ENCODE measurements around the gene SBNO1. TPM values are rescaled to one million over a fixed set of nuclear protein-coding genes. Genes with fewer than 3 reads are reported as not detected.
"Not testable (repeated sequence)": the region's sequence is repeated elsewhere in the genome, so short reads cannot be mapped to it uniquely, and the experiment has no call there.

SBNO1 gene
- polyA plus RNA-seq, 1 donor = 18.7 TPM

GRCh38 chr12:123270214-123271000 is 94.2 kb downstream of the SBNO1 start:
- no peak for DNase-seq (ENCODE audit: low read depth)

GRCh38 chr12:123269896-123270213 is 94.8 kb downstream of the SBNO1 start:
- DNase-seq (ENCODE audit: low read depth) = no peak

- no peak for DNase-seq (ENCODE audit: low read depth)
Observed at GRCh38 chr12:123269395-123269892, 95.2 kb downstream of the SBNO1 start.

GRCh38 chr12:123268850-123269249 is 95.8 kb downstream of the SBNO1 start:
- no peak for DNase-seq (ENCODE audit: low read depth)

GRCh38 chr12:123267991-123268843 is 96.4 kb downstream of the SBNO1 start:
- DNase-seq (ENCODE audit: low read depth) = no peak

- no peak for DNase-seq (ENCODE audit: low read depth)
Observed at GRCh38 chr12:123267335-123267920, 97.2 kb downstream of the SBNO1 start.

- DNase-seq (ENCODE audit: low read depth) = no peak
Observed at GRCh38 chr12:123266679-123267277, 97.9 kb downstream of the SBNO1 start.

GRCh38 chr12:123265851-123266678 is 98.6 kb downstream of the SBNO1 start:
- DNase-seq (ENCODE audit: low read depth) = no peak

GRCh38 chr12:123264642-123265041 is 100.0 kb downstream of the SBNO1 start:
- DNase-seq (ENCODE audit: low read depth) = no peak

GRCh38 chr12:123263196-123263817 is 101.3 kb downstream of the SBNO1 start:
- DNase-seq (ENCODE audit: low read depth) = no peak

- DNase-seq (ENCODE audit: low read depth) = no peak
Observed at GRCh38 chr12:123261196-123261595, 103.5 kb downstream of the SBNO1 start.

GRCh38 chr12:123260081-123260480 is 104.6 kb downstream of the SBNO1 start:
- no peak for DNase-seq (ENCODE audit: low read depth)

- DNase-seq (ENCODE audit: low read depth) = no peak
Observed at GRCh38 chr12:123258593-123258992, 106.1 kb downstream of the SBNO1 start.

- DNase-seq (ENCODE audit: low read depth) = no peak
Observed at GRCh38 chr12:123254853-123255446, 109.7 kb downstream of the SBNO1 start.

- DNase-seq (ENCODE audit: low read depth) = no peak
Observed at GRCh38 chr12:123253641-123254459, 110.8 kb downstream of the SBNO1 start.

- not testable (repeated sequence) for DNase-seq (ENCODE audit: low read depth)
Observed at GRCh38 chr12:123252365-123252764, 112.3 kb downstream of the SBNO1 start.

GRCh38 chr12:123251403-123252076 is 113.1 kb downstream of the SBNO1 start:
- no peak for DNase-seq (ENCODE audit: low read depth)

- no peak for DNase-seq (ENCODE audit: low read depth)
Observed at GRCh38 chr12:123250471-123251383, 113.9 kb downstream of the SBNO1 start.
